ENCODE data around the gene CACNA1I.

Gene CACNA1I

GRCh38 chr22:39603345-39603744 is 32.8 kb downstream of the CACNA1I start:
- ChIA-PET POLR2A (no interaction called here), CTCF (no interaction called here)
- TF ChIP-seq LEF1 (IDR thresholded peaks at IDR 0.05; ENCODE audit: borderline replicate concordance) (no peak), NFRKB (IDR thresholded peaks at IDR 0.05) (no peak), FOXA1 (IDR thresholded peaks at IDR 0.05) (no peak), TARDBP (IDR thresholded peaks at IDR 0.05) (no peak), HDGF (IDR thresholded peaks at IDR 0.05; ENCODE audit: borderline replicate concordance) (no peak), ELF4 (IDR thresholded peaks at IDR 0.05) (no peak), SP1 (IDR thresholded peaks at IDR 0.05) (no peak), FOXM1 (IDR thresholded peaks at IDR 0.05; ENCODE audit: borderline replicate concordance) (no peak), ARNT (IDR thresholded peaks at IDR 0.05) (no peak), CTBP1 (IDR thresholded peaks at IDR 0.05; ENCODE audit: borderline replicate concordance) (no peak), ZNF384 (IDR thresholded peaks at IDR 0.05) (no peak), L3MBTL2 (conservative IDR thresholded peaks at IDR 0.05) (no peak), PKNOX1 (IDR thresholded peaks at IDR 0.05) (no peak), SUZ12 (IDR thresholded peaks at IDR 0.05) (no peak), BHLHE40 (IDR thresholded peaks at IDR 0.05; ENCODE audit: borderline replicate concordance) (no peak), FOXK2 (IDR thresholded peaks at IDR 0.05) (no peak)
- DNase-seq (ENCODE audit: extremely low spot score), result no peak

GRCh38 chr22:39610246-39610645 is 39.7 kb downstream of the CACNA1I start:
- ChIA-PET CTCF (no interaction called here), POLR2A (no interaction called here)
- TF ChIP-seq PKNOX1 (IDR thresholded peaks at IDR 0.05) (no peak), ARNT (IDR thresholded peaks at IDR 0.05) (no peak), SUZ12 (IDR thresholded peaks at IDR 0.05) (no peak), LEF1 (IDR thresholded peaks at IDR 0.05; ENCODE audit: borderline replicate concordance) (no peak), FOXK2 (IDR thresholded peaks at IDR 0.05) (no peak), CTBP1 (IDR thresholded peaks at IDR 0.05; ENCODE audit: borderline replicate concordance) (no peak), ELF4 (IDR thresholded peaks at IDR 0.05) (no peak), L3MBTL2 (conservative IDR thresholded peaks at IDR 0.05) (no peak), TARDBP (IDR thresholded peaks at IDR 0.05) (no peak), NFRKB (IDR thresholded peaks at IDR 0.05) (no peak), BHLHE40 (IDR thresholded peaks at IDR 0.05; ENCODE audit: borderline replicate concordance) (no peak), FOXM1 (IDR thresholded peaks at IDR 0.05; ENCODE audit: borderline replicate concordance) (no peak), FOXA1 (IDR thresholded peaks at IDR 0.05) (no peak), SP1 (IDR thresholded peaks at IDR 0.05) (no peak), ZNF384 (IDR thresholded peaks at IDR 0.05) (no peak), HDGF (IDR thresholded peaks at IDR 0.05; ENCODE audit: borderline replicate concordance) (no peak)
- DNase-seq (ENCODE audit: extremely low spot score), result no peak

- ChIA-PET POLR2A (no interaction called here), CTCF (no interaction called here)
- no peak for TF ChIP-seq PKNOX1 (IDR thresholded peaks at IDR 0.05)
- TF ChIP-seq FOXK2 (IDR thresholded peaks at IDR 0.05), result no peak
- TF ChIP-seq FOXM1 (IDR thresholded peaks at IDR 0.05; ENCODE audit: borderline replicate concordance), result no peak
- TF ChIP-seq HDGF (IDR thresholded peaks at IDR 0.05; ENCODE audit: borderline replicate concordance), result no peak
- TF ChIP-seq SUZ12 (IDR thresholded peaks at IDR 0.05), result no peak
- no peak for TF ChIP-seq SP1 (IDR thresholded peaks at IDR 0.05)
- no peak for TF ChIP-seq ELF4 (IDR thresholded peaks at IDR 0.05)
- no peak for TF ChIP-seq NFRKB (IDR thresholded peaks at IDR 0.05)
- no peak for TF ChIP-seq CTBP1 (IDR thresholded peaks at IDR 0.05; ENCODE audit: borderline replicate concordance)
- no peak for TF ChIP-seq BHLHE40 (IDR thresholded peaks at IDR 0.05; ENCODE audit: borderline replicate concordance)
- TF ChIP-seq TARDBP (IDR thresholded peaks at IDR 0.05), result no peak
- TF ChIP-seq ZNF384 (IDR thresholded peaks at IDR 0.05), result no peak
- TF ChIP-seq ARNT (IDR thresholded peaks at IDR 0.05), result no peak
- TF ChIP-seq LEF1 (IDR thresholded peaks at IDR 0.05; ENCODE audit: borderline replicate concordance), result no peak
- TF ChIP-seq FOXA1 (IDR thresholded peaks at IDR 0.05), result no peak
- TF ChIP-seq L3MBTL2 (conservative IDR thresholded peaks at IDR 0.05), result no peak
- DNase-seq (ENCODE audit: extremely low spot score), result no peak
Measured at GRCh38 chr22:39610766-39611165, 40.2 kb downstream of the CACNA1I start.

GRCh38 chr22:39611360-39611759 is 40.8 kb downstream of the CACNA1I start:
- DNase-seq (ENCODE audit: extremely low spot score), result no peak
- POLR2A ChIA-PET, result no interaction called here
- CTCF ChIA-PET, result no interaction called here
- TF ChIP-seq TARDBP (IDR thresholded peaks at IDR 0.05) (no peak), HDGF (IDR thresholded peaks at IDR 0.05; ENCODE audit: borderline replicate concordance) (no peak), FOXA1 (IDR thresholded peaks at IDR 0.05) (no peak), L3MBTL2 (conservative IDR thresholded peaks at IDR 0.05) (no peak), BHLHE40 (IDR thresholded peaks at IDR 0.05; ENCODE audit: borderline replicate concordance) (no peak), ELF4 (IDR thresholded peaks at IDR 0.05) (no peak), FOXK2 (IDR thresholded peaks at IDR 0.05) (no peak), ARNT (IDR thresholded peaks at IDR 0.05) (no peak), CTBP1 (IDR thresholded peaks at IDR 0.05; ENCODE audit: borderline replicate concordance) (no peak), SP1 (IDR thresholded peaks at IDR 0.05) (no peak), ZNF384 (IDR thresholded peaks at IDR 0.05) (no peak), FOXM1 (IDR thresholded peaks at IDR 0.05; ENCODE audit: borderline replicate concordance) (no peak)

- DNase-seq (ENCODE audit: extremely low spot score), result no peak
- TF ChIP-seq FOXA1 (IDR thresholded peaks at IDR 0.05) (no peak), HDGF (IDR thresholded peaks at IDR 0.05; ENCODE audit: borderline replicate concordance) (no peak), L3MBTL2 (conservative IDR thresholded peaks at IDR 0.05) (no peak), TARDBP (IDR thresholded peaks at IDR 0.05) (no peak), BHLHE40 (IDR thresholded peaks at IDR 0.05; ENCODE audit: borderline replicate concordance) (no peak), ELF4 (IDR thresholded peaks at IDR 0.05) (no peak), FOXK2 (IDR thresholded peaks at IDR 0.05) (no peak), NFRKB (IDR thresholded peaks at IDR 0.05) (no peak), PKNOX1 (IDR thresholded peaks at IDR 0.05) (no peak)
- ChIA-PET POLR2A (no interaction called here), CTCF (no interaction called here)
Measured at GRCh38 chr22:39612811-39613548, 42.4 kb downstream of the CACNA1I start.
